H7 (cell line): Measurements from ENCODE around the gene STAT3. TPM values are rescaled to one million over a fixed set of nuclear protein-coding genes. Genes with fewer than 3 reads are reported as not detected.

Experiments used
- DNase-seq: peaks from one replicate; pipeline ENCODE4 v3.0.0; 2012
- H3K27me3 ChIP-seq: 2 replicates; pipeline ENCODE4 v1.6.0; 2011; ENCODE audit warnings: mild to moderate bottlenecking, low read length; ENCODE audit not compliant: control insufficient read depth, insufficient read depth
- H3K36me3 ChIP-seq: replicated peaks from 2 replicates; pipeline ENCODE4 v1.5.1; 2011; ENCODE audit warnings: low read length; ENCODE audit not compliant: control insufficient read depth, insufficient read depth
- H3K4me3 ChIP-seq: 2 replicates; pipeline ENCODE4 v1.5.1; 2011; ENCODE audit warnings: low read depth, mild to moderate bottlenecking, control low read depth, low read length, moderate library complexity; ENCODE audit not compliant: insufficient read depth
- total RNA-seq: library from RNA; depleted of rRNA; stranded (reverse); fragments of >200 nt; shearing (Covaris generic); gene quantifications from 2 replicates; pipeline ENCODE4 v1.2.3, GENCODE V29; 2014

The STAT3 gene
- total RNA-seq, 1 experiment from 2014 or later = 54.6 TPM

DNA sequence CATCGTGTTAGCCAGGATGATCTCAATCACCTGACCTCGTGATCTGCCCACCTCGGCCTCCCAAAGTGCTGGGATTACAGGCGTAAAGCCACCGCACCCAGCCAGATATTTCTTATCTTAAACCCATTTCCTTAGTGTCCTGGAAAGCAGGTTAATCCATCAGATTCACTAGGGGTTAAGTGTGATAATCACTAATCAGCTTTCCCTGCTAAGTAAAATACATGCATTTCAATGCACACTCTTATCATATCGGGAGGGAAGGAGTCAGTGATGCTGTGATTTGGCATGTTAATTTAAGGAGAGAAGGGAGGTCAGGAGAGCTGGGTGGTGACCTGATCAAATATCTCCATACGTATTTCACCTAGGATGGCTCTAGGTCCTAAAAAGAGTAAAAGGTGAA lies 29.1 kb downstream of the STAT3 start:
- no peak for DNase-seq
- H3K36me3 ChIP-seq = no peaks in the 10 kb centered on the region
- H3K4me3 ChIP-seq = no peak overlapping the region
- H3K27me3 ChIP-seq = no peaks in the 10 kb centered on the region; the same call in 1 of the 2 replicates

DNA sequence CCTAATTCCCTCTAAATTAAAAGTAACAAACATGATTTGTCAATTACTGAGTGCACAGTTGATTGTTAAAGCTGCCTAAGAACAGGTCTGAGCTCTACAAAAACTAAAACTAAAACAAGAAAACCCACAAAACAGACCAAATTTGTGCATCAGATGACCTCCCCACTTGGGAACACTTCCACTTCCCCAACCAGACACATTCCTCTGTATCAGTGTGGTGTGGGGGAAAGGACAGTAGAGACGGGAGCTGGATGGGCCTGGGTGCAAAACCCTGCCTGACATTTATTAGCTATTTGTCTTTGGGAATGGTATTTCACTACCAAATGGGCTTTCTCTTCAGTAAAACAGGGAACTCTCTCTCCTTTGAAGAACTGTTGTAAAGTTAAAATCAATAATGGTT lies 29.8 kb downstream of the STAT3 start:
- Histone ChIP-seq H3K4me3 (no peak overlapping the region), H3K27me3 (no peaks in the 10 kb centered on the region; the same call in 1 of the 2 replicates), H3K36me3 (no peaks in the 10 kb centered on the region)
- no peak for DNase-seq

DNA sequence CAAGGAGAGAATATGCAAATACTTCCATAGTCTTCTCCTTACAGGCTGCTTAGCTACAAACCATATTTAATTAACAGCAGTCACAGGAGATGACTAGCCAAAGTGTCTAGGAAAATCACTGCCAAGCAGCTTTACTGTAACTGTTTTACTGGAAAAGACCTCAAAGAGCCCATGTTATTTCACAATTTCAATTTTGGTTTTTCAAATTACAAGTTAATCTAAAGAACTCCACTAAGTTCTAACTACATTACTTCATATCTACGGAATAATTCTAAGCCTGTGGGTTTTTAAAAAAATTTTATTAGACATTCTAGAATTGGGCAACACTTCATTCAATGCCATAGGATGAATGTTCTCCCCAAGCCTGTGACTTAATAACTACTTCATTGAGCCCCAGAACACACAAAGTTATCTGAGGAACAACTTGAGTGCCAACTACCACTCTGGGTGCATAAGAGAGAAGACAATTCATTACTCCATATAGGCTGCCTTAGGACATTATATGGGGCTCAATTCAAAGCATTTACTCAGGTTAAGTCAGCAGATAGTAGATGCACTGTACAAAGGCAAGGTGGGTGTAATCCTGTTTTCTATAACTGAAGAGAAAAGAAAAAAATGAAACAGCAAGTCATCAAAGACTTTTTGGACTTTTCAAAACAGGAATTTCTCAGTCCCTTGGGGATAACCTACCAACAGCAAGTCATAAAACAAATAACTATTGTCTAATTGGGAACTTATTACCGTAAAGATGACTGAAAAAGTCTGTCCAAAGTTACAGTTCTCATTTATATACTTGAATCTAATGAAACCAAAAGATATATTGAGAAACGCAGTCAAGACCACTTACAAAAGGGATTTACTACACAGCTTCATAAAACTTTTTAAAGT lies 33.0 kb downstream of the STAT3 start:
- H3K27me3 ChIP-seq = no peaks in the 10 kb centered on the region
- H3K4me3 ChIP-seq = no peak overlapping the region
- no peaks in the 10 kb centered on the region for H3K36me3 ChIP-seq
- no peak for DNase-seq

DNA sequence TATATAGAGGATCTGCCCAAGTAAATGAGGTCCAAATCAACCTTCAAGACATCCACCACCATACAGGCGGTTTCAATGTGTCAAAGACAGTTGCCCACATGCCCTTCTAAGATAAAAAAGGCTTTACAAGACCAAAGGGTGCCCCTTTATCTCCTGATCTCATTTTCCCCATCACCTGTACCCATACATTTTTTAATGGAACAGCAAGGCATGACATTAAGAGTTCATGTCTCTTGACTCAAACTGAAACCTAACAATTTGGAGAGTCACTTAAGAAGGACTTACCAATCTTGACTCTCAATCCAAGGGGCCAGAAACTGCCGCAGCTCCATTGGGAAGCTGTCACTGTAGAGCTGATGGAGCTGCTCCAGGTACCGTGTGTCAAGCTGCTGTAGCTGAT lies 40.1 kb downstream of the STAT3 start:
- no peak for DNase-seq
- Histone ChIP-seq H3K36me3 (peaks cover 1% of the 10 kb centered on the region; the same call in 1 of the 2 replicates), H3K27me3 (no peaks in the 10 kb centered on the region), H3K4me3 (no peak overlapping the region)

DNA sequence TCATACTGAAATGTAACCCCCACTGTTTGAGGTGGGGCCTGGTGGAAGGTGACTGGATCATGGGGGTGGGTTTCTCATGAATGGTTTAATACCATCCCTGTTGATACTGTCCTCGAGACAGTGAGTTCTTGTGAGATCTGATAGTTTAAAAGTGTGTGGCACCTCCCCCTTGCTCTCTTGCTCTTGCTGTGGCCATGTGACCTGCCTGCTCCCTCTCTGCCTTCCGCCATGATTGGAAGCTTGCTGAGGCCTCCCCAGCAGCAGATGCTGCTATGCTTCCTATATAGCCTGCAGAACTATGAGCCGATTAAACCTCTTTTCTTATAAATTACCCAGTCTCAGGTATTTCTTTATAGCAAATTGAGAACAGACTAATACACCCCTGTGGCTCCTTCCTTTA lies 40.6 kb downstream of the STAT3 start:
- no peaks in the 10 kb centered on the region for H3K27me3 ChIP-seq
- peaks cover 3% of the 10 kb centered on the region for H3K36me3 ChIP-seq
- H3K4me3 ChIP-seq = no peak overlapping the region
- DNase-seq = no peak

DNA sequence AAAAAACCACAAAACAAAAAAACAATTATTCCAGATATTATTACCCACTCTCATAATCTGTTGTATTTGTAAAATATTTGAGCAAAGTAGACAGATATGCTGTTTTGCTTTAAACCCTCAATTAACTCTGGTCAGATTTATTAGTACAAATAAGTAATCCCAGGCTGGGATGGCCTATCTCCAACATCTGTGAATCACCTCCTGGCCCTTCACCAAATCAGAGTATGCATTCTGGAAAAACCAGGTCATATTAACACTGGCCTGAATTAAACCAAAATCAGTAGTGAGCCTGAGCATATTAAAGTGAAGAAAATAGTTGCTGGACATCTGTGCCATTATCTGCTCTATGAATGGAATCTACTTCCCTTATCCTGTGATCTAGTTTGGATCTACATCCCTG lies 41.0 kb downstream of the STAT3 start:
- Histone ChIP-seq H3K27me3 (no peaks in the 10 kb centered on the region), H3K4me3 (no peak overlapping the region), H3K36me3 (peaks cover 3% of the 10 kb centered on the region)
- DNase-seq = no peak

DNA sequence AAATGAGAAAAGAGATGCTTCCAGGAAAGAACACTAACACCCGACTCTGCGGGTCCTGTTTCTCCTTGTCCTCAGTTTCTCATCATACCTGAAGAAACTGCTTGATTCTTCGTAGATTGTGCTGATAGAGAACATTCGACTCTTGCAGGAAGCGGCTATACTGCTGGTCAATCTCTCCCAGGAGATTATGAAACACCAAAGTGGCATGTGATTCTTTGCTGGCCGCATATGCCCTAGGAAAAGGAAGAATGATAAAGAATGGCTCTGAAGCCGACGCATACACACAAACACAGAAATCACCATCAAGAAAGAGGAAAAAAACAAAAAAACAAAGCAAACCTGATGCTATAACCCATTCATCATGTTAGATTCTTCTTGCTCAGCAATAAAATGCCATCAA lies 41.8 kb downstream of the STAT3 start:
- H3K36me3 ChIP-seq = peaks cover 3% of the 10 kb centered on the region
- no peak for DNase-seq
- no peaks in the 10 kb centered on the region for H3K27me3 ChIP-seq
- H3K4me3 ChIP-seq = no peak overlapping the region

DNA sequence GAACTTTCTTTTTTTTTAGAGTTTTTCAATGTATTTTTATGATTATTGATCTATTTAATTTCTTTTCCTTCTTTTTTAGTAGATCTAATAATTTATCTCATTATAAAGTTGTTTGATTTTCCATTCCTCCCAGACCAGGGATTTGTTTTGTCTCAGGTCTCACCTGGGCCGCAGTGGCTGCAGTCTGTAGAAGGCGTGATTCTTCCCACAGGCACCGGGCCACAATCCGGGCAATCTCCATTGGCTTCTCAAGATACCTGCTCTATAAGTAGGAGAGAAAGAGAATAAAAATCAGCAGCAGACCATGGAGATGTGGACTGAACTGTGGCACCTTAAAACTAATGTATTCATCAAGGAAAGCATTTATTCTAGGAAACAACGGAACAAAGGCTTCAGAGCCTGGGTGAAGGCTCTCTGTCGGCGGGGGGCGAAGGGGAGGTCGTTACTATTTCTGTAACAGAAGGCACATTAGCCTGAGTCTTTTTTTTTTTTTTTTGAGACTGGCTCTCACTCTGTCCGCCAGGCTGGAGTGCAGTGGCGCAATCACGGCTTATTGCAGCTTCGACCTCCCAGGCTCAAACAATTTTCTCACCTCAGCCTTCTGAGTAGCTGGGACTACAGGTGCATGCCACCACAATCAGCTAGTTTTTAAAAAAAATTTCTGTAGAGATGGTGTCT lies 42.7 kb downstream of the STAT3 start:
- Histone ChIP-seq H3K27me3 (no peaks in the 10 kb centered on the region), H3K4me3 (no peak overlapping the region), H3K36me3 (peaks cover 9% of the 10 kb centered on the region)
- DNase-seq = no peak

DNA sequence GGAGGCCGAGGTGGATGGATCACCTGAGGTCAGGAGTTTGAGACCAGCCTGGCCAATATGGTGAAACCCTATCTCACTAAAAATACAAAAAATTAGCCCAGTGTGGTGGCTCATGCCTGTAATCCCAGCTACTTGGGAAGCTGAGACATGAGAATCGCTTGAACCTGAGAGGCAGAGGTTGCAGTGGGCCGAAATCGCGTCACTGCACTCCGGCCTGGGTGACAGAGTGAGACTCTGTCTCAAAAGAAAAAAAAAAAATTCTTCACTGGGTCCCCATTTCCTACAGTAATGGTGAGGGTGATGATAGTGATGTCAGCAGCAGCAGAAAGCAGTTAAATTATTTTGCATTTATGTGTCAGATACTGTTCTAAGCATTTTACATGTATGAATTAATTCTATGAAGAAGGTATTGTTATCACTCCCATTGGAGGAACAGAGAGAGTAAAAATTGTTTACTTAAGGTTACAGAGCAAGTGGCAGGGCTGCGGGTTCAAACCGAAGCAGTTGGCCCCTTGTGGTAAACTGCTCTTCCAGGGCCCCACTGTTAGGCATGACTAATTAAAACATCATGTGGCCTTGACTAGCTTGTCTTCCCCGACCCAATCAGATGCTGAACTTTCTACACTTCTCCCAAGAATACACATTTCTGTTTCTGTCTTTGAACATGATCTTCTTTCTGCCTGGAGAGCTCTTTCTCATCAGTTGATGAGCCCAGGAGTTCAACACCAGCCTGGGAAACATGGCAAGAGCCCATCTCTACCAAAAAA lies 45.8 kb downstream of the STAT3 start:
- H3K4me3 ChIP-seq = no peak overlapping the region
- no peak for DNase-seq
- H3K27me3 ChIP-seq = no peaks in the 10 kb centered on the region
- peaks cover 16% of the 10 kb centered on the region for H3K36me3 ChIP-seq

DNA sequence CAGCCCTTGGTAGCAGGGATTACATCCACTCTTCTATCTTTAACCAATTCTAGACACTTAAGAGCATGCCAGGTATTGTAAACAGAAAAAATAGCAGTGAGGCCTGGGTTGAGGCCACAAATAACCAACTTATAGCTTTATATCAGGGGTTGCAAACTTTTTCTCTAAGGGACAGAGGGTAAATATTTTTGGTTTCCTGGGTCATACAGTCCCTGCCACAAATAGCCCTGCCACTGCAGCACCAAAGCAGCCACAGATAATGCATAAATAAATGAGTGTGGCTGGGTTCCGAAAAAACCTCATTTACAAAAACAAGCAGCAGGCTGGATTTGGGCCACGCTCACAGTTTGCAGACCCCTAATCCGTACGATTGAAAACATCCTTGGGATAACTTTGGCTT lies 46.7 kb downstream of the STAT3 start:
- H3K27me3 ChIP-seq = no peaks in the 10 kb centered on the region
- peaks cover 18% of the 10 kb centered on the region for H3K36me3 ChIP-seq
- DNase-seq = no peak

DNA sequence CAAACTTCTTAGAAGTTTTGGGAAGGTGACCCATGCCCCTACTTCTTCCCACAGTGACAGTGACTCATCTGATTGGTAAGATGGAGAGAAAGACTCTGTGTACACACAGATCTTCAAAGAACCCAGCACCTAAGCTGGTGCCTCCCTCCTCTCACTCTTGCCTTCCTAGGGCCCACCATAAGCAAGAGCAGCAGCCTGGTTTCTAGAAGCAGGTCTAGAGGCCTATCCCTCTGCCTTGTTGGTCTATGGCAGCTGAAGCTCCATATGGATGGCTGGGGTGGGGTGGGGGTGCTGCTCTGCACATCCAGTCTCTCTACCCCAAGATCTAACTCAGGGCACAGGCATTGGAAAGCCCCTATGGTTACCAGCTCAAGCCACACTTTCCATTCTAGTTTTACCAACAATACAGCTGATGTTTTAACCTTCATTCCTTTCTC lies 47.5 kb downstream of the STAT3 start:
- H3K27me3 ChIP-seq = no peaks in the 10 kb centered on the region
- DNase-seq = no peak
- no peak overlapping the region for H3K4me3 ChIP-seq
- H3K36me3 ChIP-seq = peaks cover 23% of the 10 kb centered on the region

More for the DNA sequence above, 46.7 kb downstream of the STAT3 start:
- no peak overlapping the region for H3K4me3 ChIP-seq

DNA sequence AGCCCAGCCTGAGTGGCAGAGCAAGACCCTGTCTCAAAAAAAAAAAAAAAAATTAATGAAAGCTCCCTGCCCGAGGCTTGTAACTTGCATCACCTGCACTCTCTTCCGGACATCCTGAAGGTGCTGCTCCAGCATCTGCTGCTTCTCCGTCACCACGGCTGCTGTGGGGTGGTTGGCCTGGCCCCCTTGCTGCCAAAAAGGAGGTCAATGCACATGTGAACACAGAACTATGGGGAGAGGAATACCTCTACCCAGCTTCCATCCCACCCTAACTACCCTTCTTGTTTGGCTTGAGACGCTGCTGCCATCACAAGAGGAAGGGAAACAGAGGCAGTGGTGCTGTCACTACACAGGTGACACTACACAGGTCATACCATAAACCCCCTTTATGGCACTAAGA lies 49.0 kb downstream of the STAT3 start:
- Histone ChIP-seq H3K4me3 (no peak overlapping the region), H3K27me3 (no peaks in the 10 kb centered on the region), H3K36me3 (peaks cover 24% of the 10 kb centered on the region)
- DNase-seq = no peak

DNA sequence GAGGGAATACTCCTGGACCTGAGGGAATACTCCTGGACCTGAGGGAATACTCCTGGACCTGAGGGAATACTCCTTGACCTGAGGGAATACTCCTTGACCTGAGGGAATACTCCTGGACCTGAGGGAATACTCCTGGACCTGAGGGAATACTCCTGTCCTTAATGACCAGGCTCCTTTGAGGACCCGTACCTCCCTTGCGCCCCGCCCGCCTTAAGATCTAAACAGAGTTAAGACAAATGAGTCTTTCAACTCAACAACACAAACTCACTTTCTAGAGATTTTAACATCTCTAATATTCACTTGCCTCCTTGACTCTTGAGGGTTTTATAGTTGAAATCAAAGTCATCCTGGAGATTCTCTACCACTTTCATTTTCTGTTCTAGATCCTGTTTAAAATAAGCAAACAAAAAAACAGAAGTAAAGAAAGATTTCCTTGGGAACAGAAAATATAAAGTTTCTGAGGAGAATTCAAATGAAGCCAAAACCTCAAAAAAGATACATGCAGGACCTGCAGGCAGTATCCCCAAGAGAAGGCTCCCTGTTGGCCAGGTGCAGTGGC lies 49.7 kb downstream of the STAT3 start:
- DNase-seq = no peak
- H3K36me3 ChIP-seq = peaks cover 24% of the 10 kb centered on the region
- H3K27me3 ChIP-seq = no peaks in the 10 kb centered on the region
- no peak overlapping the region for H3K4me3 ChIP-seq

DNA sequence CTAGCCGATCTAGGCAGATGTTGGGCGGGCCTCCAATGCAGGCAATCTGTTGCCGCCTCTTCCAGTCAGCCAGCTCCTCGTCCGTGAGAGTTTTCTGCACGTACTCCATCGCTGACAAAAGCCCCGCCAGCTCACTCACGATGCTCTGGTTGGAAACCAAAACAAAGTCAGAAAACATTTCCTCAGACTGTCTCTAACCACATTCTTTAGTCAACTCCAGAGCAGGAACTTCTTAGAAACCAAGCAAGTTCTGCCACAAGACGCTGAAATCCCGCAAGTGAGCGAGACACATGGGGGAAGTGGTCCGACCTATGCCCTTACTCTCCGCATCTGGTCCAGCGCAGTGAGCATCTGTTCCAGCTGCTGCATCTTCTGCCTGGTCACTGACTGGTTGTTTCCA lies 50.8 kb downstream of the STAT3 start:
- Histone ChIP-seq H3K27me3 (no peaks in the 10 kb centered on the region), H3K36me3 (peaks cover 25% of the 10 kb centered on the region), H3K4me3 (no peak overlapping the region)
- DNase-seq = no peak
